IMR-90 (cell line): ENCODE results near the gene ANP32B. TPM values are rescaled to one million over a fixed set of nuclear protein-coding genes. Genes with fewer than 3 reads are reported as not detected.

Experiments used
- ATAC-seq: fragments of 200-7000 bp; cut with Tn5 transposase; 2 replicates; pipeline ENCODE4 v1.9.1; 2020; ENCODE audit warnings: low read depth, mild to moderate bottlenecking, moderate library complexity
- BruUV-seq: library from RNA; stranded (reverse); fragments of 400-500 nt; replicated peaks from 2 replicates; lab custom pipeline; 2021; lab: Mats Ljungman, UMichigan
- CTCF ChIA-PET: fragments of 300-600 bp; formaldehyde crosslinking; extraction: SDS; loops from one replicate; lab custom pipeline; 2021; ENCODE audit warnings: antibody characterized with exemption; lab: Yijun Ruan, JAX
- POLR2A ChIA-PET: fragments of 300-600 bp; sonication (Branson Sonifier 250); formaldehyde crosslinking; loops from one replicate; lab custom pipeline; 2022; ENCODE audit warnings: antibody characterized with exemption; ENCODE audit not compliant: unreplicated experiment; lab: Charles Lee
- DNase-seq: peaks from one replicate; pipeline ENCODE4 v3.0.0; 2013
- H2AFZ ChIP-seq: replicated peaks from 2 replicates; pipeline ENCODE3; 2013; ENCODE audit warnings: low read length, mild to moderate bottlenecking; ENCODE audit not compliant: poor library complexity
- H2AK5ac ChIP-seq: 2 replicates; pipeline ENCODE4 v1.6.1; 2013; ENCODE audit warnings: low read depth, low read length, inconsistent platforms
- H2AK9ac ChIP-seq: replicated peaks from 2 replicates; pipeline ENCODE3; 2013; ENCODE audit warnings: mild to moderate bottlenecking, low read depth, low read length, moderate library complexity; ENCODE audit not compliant: poor library complexity
- H2BK120ac ChIP-seq: 2 replicates; pipeline ENCODE4 v1.6.1; 2013; ENCODE audit warnings: low read depth, low read length, inconsistent platforms
- H2BK15ac ChIP-seq: 3 replicates; pipeline ENCODE4 v1.6.1; 2013; ENCODE audit warnings: low read depth, low read length, inconsistent platforms
- H2BK20ac ChIP-seq: 2 replicates; pipeline ENCODE4 v1.6.1; 2013; ENCODE audit warnings: low read depth, mild to moderate bottlenecking, inconsistent platforms, low read length, moderate library complexity
- H2BK5ac ChIP-seq: 2 replicates; pipeline ENCODE4 v1.6.1; 2013; ENCODE audit warnings: mild to moderate bottlenecking, low read depth, low read length, inconsistent platforms; ENCODE audit not compliant: poor library complexity, severe bottlenecking
- H3K14ac ChIP-seq: replicated peaks from 2 replicates; pipeline ENCODE4 v1.6.1; 2013; ENCODE audit warnings: low read depth, low read length, inconsistent platforms
- H3K18ac ChIP-seq: 2 replicates; pipeline ENCODE4 v1.6.1; 2013; ENCODE audit warnings: low read depth, low read length, control low read depth
- H3K23ac ChIP-seq: 2 replicates; pipeline ENCODE4 v1.6.1; 2013; ENCODE audit warnings: low read depth, low read length, inconsistent platforms
- H3K27ac ChIP-seq: 2 replicates; pipeline ENCODE4 v1.5.1; 2013; ENCODE audit warnings: mild to moderate bottlenecking, control low read depth, low read length; ENCODE audit not compliant: insufficient read depth
- H3K27me3 ChIP-seq: 2 replicates; pipeline ENCODE4 v1.6.1; 2013; ENCODE audit warnings: low read length; ENCODE audit not compliant: control insufficient read depth, insufficient read depth
- H3K36me3 ChIP-seq: 2 replicates; pipeline ENCODE4 v1.6.1; 2013; ENCODE audit warnings: low read length, mixed read lengths; ENCODE audit not compliant: control insufficient read depth, insufficient read depth
- H3K4ac ChIP-seq: 2 replicates; pipeline ENCODE4 v1.6.1; 2013; ENCODE audit warnings: low read depth, low read length, inconsistent platforms
- H3K4me1 ChIP-seq: 2 replicates; pipeline ENCODE4 v1.6.1; 2013; ENCODE audit warnings: low read length, mixed read lengths; ENCODE audit not compliant: control insufficient read depth, insufficient read depth
- H3K4me2 ChIP-seq: 2 replicates; pipeline ENCODE4 v1.6.1; 2013; ENCODE audit warnings: low read depth, mild to moderate bottlenecking, control low read depth, low read length, moderate library complexity
- H3K4me3 ChIP-seq: 2 replicates; pipeline ENCODE4 v1.5.1; 2013; ENCODE audit warnings: low read depth, mild to moderate bottlenecking, control low read depth, low read length, moderate library complexity; ENCODE audit not compliant: insufficient read depth
- H3K56ac ChIP-seq: 2 replicates; pipeline ENCODE4 v1.6.1; 2013; ENCODE audit warnings: low read length, inconsistent platforms; ENCODE audit not compliant: insufficient read depth; ENCODE audit errors: extremely low read depth
- H3K79me1 ChIP-seq, 2 experiments: 2 replicates each; pipeline ENCODE4 v1.6.1; 2013; ENCODE audit warnings: low read length in 2 of 2, inconsistent platforms in 1 of 2, low read depth in 1 of 2
- H3K9ac ChIP-seq: 2 replicates; pipeline ENCODE4 v1.6.1; 2013; ENCODE audit warnings: low read depth, low read length, control low read depth
- H3K9me1 ChIP-seq: 2 replicates; pipeline ENCODE4 v1.6.1; 2013; ENCODE audit warnings: low read length, inconsistent platforms; ENCODE audit not compliant: insufficient read depth
- H3K9me3 ChIP-seq: 2 replicates; pipeline ENCODE4 v1.6.1; 2013; ENCODE audit warnings: low read length; ENCODE audit not compliant: control insufficient read depth, insufficient read depth
- H4K20me1 ChIP-seq: 2 replicates; pipeline ENCODE4 v1.6.1; 2013; ENCODE audit warnings: low read length, inconsistent platforms; ENCODE audit not compliant: insufficient read depth
- H4K5ac ChIP-seq: 2 replicates; pipeline ENCODE4 v1.6.1; 2013; ENCODE audit warnings: mild to moderate bottlenecking, low read depth, low read length, control low read depth
- H4K8ac ChIP-seq, 2 experiments: 2 replicates each; pipeline ENCODE4 v1.6.1; 2013; ENCODE audit warnings: low read depth in 2 of 2, low read length in 2 of 2, control low read depth in 1 of 2, inconsistent platforms in 1 of 2
- H4K91ac ChIP-seq: 2 replicates; pipeline ENCODE4 v1.6.1; 2013; ENCODE audit warnings: low read depth, low read length, inconsistent platforms; ENCODE audit not compliant: insufficient read depth
- BHLHE40 ChIP-seq: fragments of 150-350 bp; IDR thresholded peaks from 2 replicates; pipeline ENCODE4 v1.6.1; 2016; ENCODE audit warnings: mild to moderate bottlenecking, low read depth, low read length
- CTCF ChIP-seq: conservative IDR thresholded peaks from 2 replicates; pipeline ENCODE4 v1.5.1; 2012; ENCODE audit warnings: mild to moderate bottlenecking, low read depth, low read length, improper control_type of control experiment
- POLR2A ChIP-seq: IDR thresholded peaks from 2 replicates; pipeline ENCODE4 v1.6.1; 2012; ENCODE audit warnings: mild to moderate bottlenecking, low read depth, low read length
- RAD21 ChIP-seq: IDR thresholded peaks from 2 replicates; pipeline ENCODE4 v1.6.1; 2012; ENCODE audit warnings: low read length, improper control_type of control experiment
- RCOR1 ChIP-seq: IDR thresholded peaks from 2 replicates; pipeline ENCODE4 v1.6.1; 2012; ENCODE audit warnings: mild to moderate bottlenecking, low read length, improper control_type of control experiment; ENCODE audit not compliant: insufficient replicate concordance
- WGBS, 2 experiments: methylation state at CpG; one replicate each; pipeline versions ENCODE4 v1.1.5 to v1.1.7; 2013; ENCODE audit warnings: missing lambda C conversion rate in 2 of 2; ENCODE audit not compliant: insufficient read length in 1 of 2; ENCODE audit errors: extremely low coverage in 2 of 2; 5-methylcytosine and 5-hydroxymethylcytosine counted together
- dilution Hi-C: fragments of 300-500 bp; cut with HindIII; formaldehyde crosslinking; loops from one replicate; pipeline ENCODE4 v1.14.3; 2018; ENCODE audit warnings: low sequenced_read_pairs; ENCODE audit not compliant: unreplicated experiment
- in situ Hi-C: fragments of 300-500 bp; cut with MboI; formaldehyde crosslinking; loops from 3 replicates; pipeline ENCODE4 v1.14.3; 2019; ENCODE audit warnings: low sequenced_read_pairs, inconsistent platforms, mixed read lengths
- intact Hi-C: fragments of 100-400 bp; cut with micrococcal nuclease; formaldehyde crosslinking; loops from 2 replicates; pipeline ENCODE4 v1.10.0; 2022
- polyA plus RNA-seq, 3 experiments: library from polyadenylated mRNA; depleted of rRNA; stranded (reverse); fragments of >200 nt; gene quantifications; 2 replicates each; pipeline ENCODE4 v1.2.3, GENCODE V29; 2012; ENCODE audit warnings: low replicate concordance in 1 of 3
- total RNA-seq: library from RNA; depleted of rRNA; stranded (reverse); fragments of >200 nt; gene quantifications from 2 replicates; pipeline ENCODE4 v1.2.3, GENCODE V29; 2012

ANP32B gene
- total and polyA plus RNA-seq, 2 of the 4 experiments (the other 2 are of a cell fraction): 3.9 to 46.8 TPM

GRCh38 chr9:98009437-98009836 lies 26.3 kb downstream of the ANP32B start:
- Histone ChIP-seq H2AK9ac (no peak overlapping the region), H3K14ac (no peak overlapping the region), H2BK120ac (no peak overlapping the region), H3K4me3 (no peak overlapping the region), H3K4ac (no peak overlapping the region), H3K18ac (no peak overlapping the region), H2BK15ac (no peak overlapping the region), H3K9me1 (peaks cover 8% of the 10 kb centered on the region), H3K23ac (no peak overlapping the region), H4K91ac (no peak overlapping the region), H3K36me3 (peaks cover 68% of the 10 kb centered on the region), H4K20me1 (peaks cover 30% of the 10 kb centered on the region), H2BK20ac (no peak overlapping the region), H2BK5ac (no peak overlapping the region), H3K27ac (no peak overlapping the region), H2AFZ (no peak overlapping the region), H3K56ac (no peak overlapping the region), H4K5ac (no peak overlapping the region), H3K27me3 (no peaks in the 10 kb centered on the region), H2AK5ac (no peak overlapping the region), H3K79me1 (peaks cover 55 to 77% of the 10 kb centered on the region in 2 experiments), H3K9me3 (no peaks in the 10 kb centered on the region), H3K9ac (no peak overlapping the region), H3K4me2 (no peak overlapping the region), H4K8ac (no peak overlapping the region), H3K4me1 (peaks cover 3% of the 10 kb centered on the region)
- intact Hi-C loops: no loop called here
- ATAC-seq: no peak
- DNase-seq: no peak
- WGBS, 2 experiments: no CpG with 5 or more reads among the region's 6 CpGs
- TF ChIP-seq CTCF (no peak), RCOR1 (no peak), POLR2A (no peak), RAD21 (no peak), BHLHE40 (no peak)
- POLR2A ChIA-PET: no interaction called here
- in situ Hi-C loops: no loop called here
- BruUV-seq: no TSS peak
- dilution Hi-C loops: no loop called here
- CTCF ChIA-PET: no interaction called here
